ENCODE data around the gene NTN3. TPM values are rescaled to one million over a fixed set of nuclear protein-coding genes. Genes with fewer than 3 reads are reported as not detected.

Gene NTN3
- total RNA-seq, 1 experiment from 2014 or later, result not detected

Other genes starting within 250 kb of the NTN3 start
- gene E4F1, start 247.7 kb upstream of the NTN3 start, total RNA-seq (2014; rRNA removed; shearing (Covaris generic); ENCODE audit: low replicate concordance), result 43.2 and 56.5 TPM in 2 replicates
- gene DNASE1L2, start 234.9 kb upstream of the NTN3 start, total RNA-seq (2014; rRNA removed; shearing (Covaris generic); ENCODE audit: low replicate concordance), result 0.39 and 2.0 TPM in 2 replicates
- 41.1 and 83.9 TPM in 2 replicates for gene ECI1, start 219.7 kb upstream of the NTN3 start, total RNA-seq (2014; rRNA removed; shearing (Covaris generic); ENCODE audit: low replicate concordance)
- 130 and 133 TPM in 2 replicates for gene RNPS1, start 203.2 kb upstream of the NTN3 start, total RNA-seq (2014; rRNA removed; shearing (Covaris generic); ENCODE audit: low replicate concordance)
- 1.1 and 5.1 TPM in 2 replicates for gene ABCA3, start 130.6 kb upstream of the NTN3 start, total RNA-seq (2014; rRNA removed; shearing (Covaris generic); ENCODE audit: low replicate concordance)
- 33.3 and 35.9 TPM in 2 replicates for gene CCNF, start 41.9 kb upstream of the NTN3 start, total RNA-seq (2014; rRNA removed; shearing (Covaris generic); ENCODE audit: low replicate concordance)
- gene TEDC2, start 11.2 kb upstream of the NTN3 start, total RNA-seq (2014; rRNA removed; shearing (Covaris generic); ENCODE audit: low replicate concordance), result 32.3 and 38.6 TPM in 2 replicates
- 12.9 and 14.8 TPM in 2 replicates for gene TBC1D24, start 3.8 kb downstream of the NTN3 start, total RNA-seq (2014; rRNA removed; shearing (Covaris generic); ENCODE audit: low replicate concordance)
- gene ATP6V0C, start 42.7 kb downstream of the NTN3 start, total RNA-seq (2014; rRNA removed; shearing (Covaris generic); ENCODE audit: low replicate concordance), result 15.0 and 19.4 TPM in 2 replicates
- 15.8 and 25.9 TPM in 2 replicates for gene AMDHD2, start 49.1 kb downstream of the NTN3 start, total RNA-seq (2014; rRNA removed; shearing (Covaris generic); ENCODE audit: low replicate concordance)
- gene CEMP1, start 60.1 kb downstream of the NTN3 start, total RNA-seq (2014; rRNA removed; shearing (Covaris generic); ENCODE audit: low replicate concordance), result not detected in 2 replicates
- gene PDPK1, start 66.7 kb downstream of the NTN3 start, total RNA-seq (2014; rRNA removed; shearing (Covaris generic); ENCODE audit: low replicate concordance), result 6.6 and 7.6 TPM in 2 replicates
- gene KCTD5, start 211.2 kb downstream of the NTN3 start, total RNA-seq (2014; rRNA removed; shearing (Covaris generic); ENCODE audit: low replicate concordance), result 49.6 and 71.6 TPM in 2 replicates
- gene PRSS27, start 248.9 kb downstream of the NTN3 start, total RNA-seq (2014; rRNA removed; shearing (Covaris generic); ENCODE audit: low replicate concordance), result 0.22 and 1.7 TPM in 2 replicates